Transverse colon (tissue), 3 donors: ENCODE data around the gene MYH11.

Source experiments
- POLR2A ChIP-seq: fragments of 450-650 bp; IDR thresholded peaks from one replicate; pipeline ENCODE4 v1.6.1; 2016; ENCODE audit warnings: antibody characterized with exemption, mild to moderate bottlenecking, moderate library complexity
- TF ChIP-seq, protein P1 (sequence below), 5 experiments: fragments of 200-600 bp in 3 of 5; fragments of 450-650 bp in 2 of 5; sonication (generic) in 3 of 5; IDR thresholded peaks; 1 replicate in 2 of 5; 2 replicates in 3 of 5; pipeline ENCODE4 v1.5.1; 2016 to 2017; ENCODE audit warnings: antibody characterized with exemption in 5 of 5, inconsistent platforms in 3 of 5, mild to moderate bottlenecking in 2 of 5, moderate library complexity in 1 of 5

DNA sequence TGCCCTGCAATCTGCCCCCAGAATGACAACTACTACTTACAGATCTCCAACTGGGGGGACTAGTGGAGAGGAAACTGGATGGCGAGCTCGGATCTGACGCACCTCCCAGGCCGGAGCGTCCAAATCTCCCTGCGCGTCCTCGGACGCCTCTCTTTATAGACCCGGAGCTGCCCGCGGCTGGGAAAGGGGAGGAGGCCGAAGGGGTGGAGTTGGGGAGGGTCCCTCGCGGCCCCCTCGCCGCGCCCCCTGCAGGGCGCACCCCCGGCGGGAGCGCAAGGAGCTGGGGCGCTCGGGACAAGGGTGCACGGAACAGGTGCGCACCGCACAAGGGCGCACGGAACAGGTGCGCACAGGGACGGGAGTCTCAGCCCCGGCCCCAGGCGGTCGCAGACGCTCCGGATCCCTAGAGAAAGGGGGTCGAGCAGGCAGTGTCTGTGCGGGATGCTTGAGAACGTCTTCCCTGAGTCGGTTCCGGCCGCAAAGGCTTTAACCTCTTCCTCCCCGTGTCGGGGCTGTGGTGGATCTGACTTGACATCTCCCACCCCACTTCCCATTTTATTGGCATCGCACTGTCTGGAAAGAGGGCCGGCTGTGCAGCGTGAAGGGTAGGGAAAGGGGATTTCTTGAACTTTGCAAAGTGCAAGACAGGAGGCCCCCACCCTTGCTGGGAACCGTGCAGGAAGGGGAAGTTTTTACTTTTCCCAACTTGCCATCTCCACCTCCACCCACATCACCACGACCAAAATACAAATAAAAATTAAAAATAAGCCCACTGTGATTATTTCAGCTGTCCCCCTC, at the start of gene MYH11:
- peak; percentile 79 for TF ChIP-seq POLR2A
- TF ChIP-seq, protein P1, sequence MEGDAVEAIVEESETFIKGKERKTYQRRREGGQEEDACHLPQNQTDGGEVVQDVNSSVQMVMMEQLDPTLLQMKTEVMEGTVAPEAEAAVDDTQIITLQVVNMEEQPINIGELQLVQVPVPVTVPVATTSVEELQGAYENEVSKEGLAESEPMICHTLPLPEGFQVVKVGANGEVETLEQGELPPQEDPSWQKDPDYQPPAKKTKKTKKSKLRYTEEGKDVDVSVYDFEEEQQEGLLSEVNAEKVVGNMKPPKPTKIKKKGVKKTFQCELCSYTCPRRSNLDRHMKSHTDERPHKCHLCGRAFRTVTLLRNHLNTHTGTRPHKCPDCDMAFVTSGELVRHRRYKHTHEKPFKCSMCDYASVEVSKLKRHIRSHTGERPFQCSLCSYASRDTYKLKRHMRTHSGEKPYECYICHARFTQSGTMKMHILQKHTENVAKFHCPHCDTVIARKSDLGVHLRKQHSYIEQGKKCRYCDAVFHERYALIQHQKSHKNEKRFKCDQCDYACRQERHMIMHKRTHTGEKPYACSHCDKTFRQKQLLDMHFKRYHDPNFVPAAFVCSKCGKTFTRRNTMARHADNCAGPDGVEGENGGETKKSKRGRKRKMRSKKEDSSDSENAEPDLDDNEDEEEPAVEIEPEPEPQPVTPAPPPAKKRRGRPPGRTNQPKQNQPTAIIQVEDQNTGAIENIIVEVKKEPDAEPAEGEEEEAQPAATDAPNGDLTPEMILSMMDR (IDR thresholded peaks at IDR 0.05) = no peak
